GM21825 (cell line): Measurements from ENCODE around the gene MGMT.
A peak's percentile ranks its signal among the peaks of the same experiment; 100 is the strongest.

Source experiments
- ATAC-seq: cut with Tn5 transposase; IDR thresholded peaks from one replicate; pipeline ENCODE4 v1.9.1; 2021; ENCODE audit warnings: mild to moderate bottlenecking, moderate library complexity; ENCODE audit not compliant: unreplicated experiment

MGMT gene

DNA sequence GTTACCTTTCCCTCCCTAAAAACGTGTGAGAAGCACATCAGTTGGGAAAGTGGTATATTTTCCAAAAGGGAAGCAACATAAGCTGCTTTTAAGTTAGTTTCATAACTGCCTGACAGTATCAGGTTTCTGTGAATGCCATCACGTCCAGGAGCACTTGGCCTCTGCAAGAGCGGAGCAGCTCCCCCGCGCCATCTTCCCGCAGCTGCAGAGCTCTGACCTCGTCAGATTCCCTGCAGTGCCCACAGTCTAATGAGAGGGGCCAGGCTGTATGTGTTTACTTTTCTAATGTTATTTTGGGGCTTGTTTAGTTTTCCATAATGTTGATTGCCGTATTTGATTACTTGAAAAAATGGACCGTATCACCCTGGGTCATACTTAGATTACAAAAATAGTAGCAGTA, 74.2 kb downstream of the MGMT start:
- ATAC-seq = no peak

DNA sequence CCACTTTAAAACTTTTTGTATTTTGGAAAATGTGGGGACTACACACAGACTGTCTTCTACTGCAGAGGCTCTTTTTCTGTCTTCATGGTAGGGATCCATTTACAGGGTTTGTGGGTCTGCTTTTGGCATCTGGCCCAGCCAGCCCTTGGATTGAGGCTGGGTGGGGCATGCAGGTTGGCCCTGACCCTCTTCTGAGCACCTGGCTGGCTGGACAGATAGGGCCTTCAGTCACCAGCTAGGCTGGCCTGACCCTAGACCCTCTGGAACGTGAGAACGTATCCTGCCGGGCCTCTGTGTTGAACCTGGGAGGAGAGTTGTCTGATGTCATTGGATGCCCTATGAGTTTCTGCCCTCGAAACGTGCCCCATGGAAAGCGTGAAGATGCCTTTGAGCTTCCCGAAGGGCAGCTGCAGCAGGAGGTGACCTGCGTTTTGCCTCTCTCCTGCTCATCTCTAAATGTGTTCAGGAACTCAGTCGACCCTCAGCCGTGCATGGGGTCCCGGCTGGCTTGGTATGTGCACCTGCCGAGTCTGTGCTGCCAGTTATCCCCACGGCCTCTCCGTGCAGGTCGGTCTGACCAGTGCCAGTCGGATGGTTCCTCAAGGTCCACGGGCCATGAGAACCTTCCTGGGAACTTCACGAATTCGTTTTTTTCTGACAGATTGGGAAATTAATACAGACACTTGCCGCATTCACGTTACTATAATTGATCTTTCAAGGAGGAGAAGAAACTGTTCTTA, 74.9 kb downstream of the MGMT start:
- no peak for ATAC-seq

DNA sequence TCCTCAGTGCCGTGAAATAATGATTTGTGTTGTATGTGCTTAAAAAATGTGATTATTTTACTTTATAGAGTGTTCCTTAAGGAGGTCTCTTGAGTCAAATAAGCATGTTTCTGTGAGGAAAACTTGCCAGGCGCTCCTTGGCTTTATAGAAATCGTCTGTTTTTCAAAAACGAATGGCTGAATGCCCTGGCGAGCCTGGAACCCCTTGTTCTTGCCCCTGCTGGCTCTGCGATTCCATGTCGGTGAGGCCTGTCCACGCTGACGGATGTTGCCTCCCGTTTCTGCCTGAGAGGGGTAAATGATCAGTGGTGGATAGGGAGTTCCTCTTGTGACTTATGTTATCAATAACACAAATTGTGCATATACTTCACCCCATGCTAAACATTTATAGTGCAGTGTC, 75.5 kb downstream of the MGMT start:
- ATAC-seq = no peak

DNA sequence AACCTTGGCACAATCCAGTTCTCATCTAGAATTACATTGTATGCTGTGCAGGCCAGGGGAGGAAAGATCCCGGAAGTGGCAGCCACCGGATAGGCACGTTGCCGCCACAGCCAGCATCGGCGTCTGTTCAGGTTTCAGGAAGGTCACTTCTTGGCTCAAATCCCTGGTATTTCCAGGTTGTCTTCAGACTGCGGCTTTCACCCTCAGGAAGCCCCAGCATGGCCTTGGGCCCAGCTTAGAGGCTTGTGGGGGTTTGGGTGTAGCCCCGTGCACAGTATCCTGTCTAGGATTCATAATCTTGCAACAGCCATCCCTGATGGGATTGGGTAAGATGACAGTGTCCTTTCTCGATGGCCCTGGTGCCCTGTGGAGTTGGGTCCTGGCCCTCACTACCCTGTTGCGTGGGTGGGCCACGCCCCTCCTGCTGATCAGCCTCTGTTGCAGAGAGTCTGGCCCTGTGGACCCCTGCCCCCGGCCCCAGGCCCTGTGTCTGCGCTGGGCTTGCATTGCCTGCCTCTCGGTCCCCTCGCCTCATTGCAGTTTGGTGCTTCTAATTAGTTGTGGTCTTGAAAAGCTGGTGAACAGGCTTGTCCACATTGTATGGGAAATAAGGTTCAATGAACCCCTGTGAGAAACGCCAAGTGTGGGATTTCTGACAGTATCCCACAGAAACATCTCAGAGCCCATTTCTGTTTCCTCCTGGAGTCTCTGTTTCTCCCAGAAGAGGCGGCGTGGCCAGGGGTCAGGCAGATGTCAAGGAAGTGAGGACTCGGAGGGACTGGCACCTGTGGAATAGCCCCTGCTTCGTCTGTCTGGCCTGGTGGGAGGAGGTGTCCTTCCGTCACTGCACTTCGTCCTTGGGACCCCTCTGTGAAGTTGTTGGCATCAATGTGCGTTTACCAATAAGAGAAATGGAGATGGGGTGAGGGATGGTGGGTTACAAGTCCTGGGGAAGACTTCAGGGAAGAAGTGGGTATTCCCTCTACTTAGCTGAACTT, 77.5 kb downstream of the MGMT start:
- no peak for ATAC-seq

DNA sequence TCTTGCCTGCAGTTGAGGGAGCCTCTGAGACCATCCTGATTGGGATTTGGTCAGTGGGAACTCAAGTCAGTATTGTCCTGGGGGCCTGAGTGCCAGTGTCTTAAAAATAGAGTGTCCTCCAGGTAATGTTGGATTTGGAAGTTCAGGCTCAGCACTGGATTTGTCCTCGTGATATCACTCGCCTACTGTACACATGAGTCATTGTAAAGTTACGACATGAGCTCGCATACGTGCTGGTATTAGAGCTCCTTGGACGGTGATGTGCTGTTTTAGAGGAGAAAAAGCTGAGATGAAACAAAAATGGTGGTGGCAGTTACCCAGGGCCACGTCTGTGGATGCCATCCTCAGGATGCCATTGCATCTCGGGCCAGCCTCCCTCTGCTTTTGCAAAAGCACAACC, 78.2 kb downstream of the MGMT start:
- no peak for ATAC-seq

DNA sequence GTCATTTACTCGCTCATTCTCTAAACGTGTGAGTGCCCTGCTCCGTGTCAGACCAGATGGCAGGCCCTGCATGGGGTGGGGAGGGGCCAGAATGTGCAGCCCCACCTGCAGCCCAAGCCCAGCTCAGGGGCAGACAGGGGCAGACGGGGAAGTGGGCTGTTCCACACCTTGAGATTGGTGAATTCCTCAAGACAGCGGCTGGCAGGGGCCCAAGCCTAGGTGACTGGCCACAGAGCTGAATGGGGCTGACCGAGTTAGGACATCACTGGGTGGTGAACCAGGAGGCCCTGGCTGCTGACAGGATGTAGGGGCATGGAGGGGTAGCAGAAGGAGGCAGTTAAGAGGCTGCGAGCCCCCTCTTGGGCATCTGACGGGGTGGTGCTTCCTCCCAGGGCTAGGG, 79.1 kb downstream of the MGMT start:
- no peak for ATAC-seq

DNA sequence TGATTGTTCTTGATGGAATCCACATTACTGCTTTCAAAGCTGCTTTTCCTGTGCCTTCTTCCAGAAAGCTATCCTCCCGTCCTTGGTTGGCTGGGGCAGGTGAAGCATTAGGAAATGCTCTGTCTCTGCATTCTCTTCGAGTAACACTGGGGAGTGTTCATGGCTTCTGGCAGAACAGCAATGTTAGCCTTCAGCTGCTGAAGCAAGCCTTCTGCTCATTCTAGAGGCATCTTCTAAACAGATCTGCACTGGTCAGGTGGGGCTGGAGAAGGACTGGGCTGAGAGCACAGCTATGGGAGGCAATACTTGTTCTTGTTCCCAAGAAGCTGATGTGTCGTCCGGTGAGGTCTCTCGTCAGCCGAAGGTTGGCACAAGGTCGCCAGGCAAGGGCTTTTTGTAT, 80.6 kb downstream of the MGMT start:
- ATAC-seq = no peak

DNA sequence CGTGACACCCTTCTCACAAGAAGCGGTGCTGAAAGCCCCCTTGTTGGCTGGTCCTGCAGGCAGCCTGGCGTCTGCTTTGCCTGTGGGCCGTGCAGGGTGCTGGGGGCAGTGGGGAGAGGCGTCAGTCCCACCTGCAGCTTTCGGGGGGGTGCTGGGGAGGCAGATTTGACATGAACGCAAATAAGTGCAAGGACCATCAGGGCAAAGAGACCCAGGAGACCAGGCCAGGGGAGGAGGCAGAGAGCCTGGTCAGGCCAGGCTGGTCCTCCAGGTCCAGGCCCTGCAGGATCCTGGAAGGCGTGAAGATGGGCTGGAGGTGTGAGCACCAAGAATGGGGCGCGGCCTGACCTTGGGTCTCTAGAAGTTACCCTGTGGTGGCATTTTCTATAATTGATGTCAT, 81.6 kb downstream of the MGMT start:
- ATAC-seq = no peak

DNA sequence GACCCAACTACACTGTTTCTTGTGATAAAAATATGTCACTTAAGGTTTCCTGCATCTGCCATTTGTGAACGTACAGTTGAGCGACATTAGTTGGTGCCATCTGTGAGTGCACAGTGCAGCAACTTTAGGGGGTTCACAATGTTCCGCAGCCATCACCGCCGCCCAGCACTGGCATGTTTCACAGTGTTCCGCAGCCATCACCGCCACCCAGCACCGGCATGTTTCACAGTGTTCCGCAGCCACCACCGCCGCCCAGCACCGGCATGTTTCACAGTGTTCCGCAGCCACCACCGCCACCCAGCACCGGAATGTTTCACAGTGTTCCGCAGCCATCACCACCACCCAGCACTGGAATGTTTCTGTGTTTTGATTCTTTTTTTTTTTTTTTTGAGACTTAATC, 83.0 kb downstream of the MGMT start:
- ATAC-seq = no peak

DNA sequence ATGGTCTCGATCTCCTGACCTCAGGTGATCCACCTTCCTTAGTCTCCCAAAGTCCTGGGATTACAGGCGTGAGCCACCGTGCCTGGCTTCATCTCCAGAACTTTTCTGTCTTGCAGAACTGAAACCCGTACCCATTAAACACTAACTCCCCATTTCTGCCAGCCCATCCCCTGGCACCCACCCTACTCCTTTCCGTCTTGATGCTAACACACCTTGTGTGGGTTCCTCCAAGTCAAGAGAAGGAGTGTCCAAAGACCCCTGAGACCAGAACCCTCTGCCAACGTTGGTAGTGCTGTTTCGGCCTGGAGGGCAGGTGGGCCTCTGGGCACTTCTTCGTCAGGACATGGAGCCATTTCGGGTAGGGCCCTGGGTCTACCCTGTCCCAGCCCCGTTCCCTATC, 83.6 kb downstream of the MGMT start:
- ATAC-seq = no peak

DNA sequence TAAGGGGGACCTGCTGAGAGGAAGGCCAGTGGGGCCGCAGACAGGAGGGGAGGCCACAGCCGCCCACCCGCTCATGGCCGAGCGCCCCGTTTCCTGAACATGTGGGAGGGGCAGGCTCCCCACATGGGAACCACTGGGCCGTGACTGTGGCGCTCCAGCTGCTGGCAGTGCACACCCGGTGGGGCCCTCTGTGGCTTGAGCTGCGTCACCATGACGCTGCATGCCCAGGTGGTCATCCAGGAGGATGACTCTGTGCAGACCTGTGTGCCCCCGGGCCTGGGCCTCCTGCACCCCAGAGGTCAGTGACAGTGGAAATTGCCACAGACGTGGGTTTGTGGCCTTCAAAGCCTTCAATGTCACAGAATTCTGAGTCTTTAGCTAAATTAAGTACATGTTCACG, 85.1 kb downstream of the MGMT start:
- peak; percentile 66 for ATAC-seq

DNA sequence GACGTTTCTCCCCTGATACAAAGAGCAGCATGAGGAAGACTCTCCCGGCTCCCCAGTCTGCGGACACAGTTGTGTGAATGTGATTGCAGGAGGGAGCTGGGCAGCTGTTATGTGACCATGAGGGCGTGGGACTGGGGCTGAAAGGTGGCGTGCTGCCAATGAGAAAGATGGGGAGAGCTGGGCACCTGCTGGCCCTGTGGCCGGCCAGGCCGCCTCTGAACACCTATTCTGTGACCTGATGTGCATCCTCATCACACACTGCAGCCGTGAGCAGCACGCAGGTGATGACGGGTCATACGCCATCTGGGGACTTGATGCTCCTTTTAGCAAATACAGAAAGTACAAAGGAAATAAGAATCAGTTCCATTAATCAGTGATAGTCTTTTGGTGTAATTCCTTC, 86.9 kb downstream of the MGMT start:
- ATAC-seq = no peak

DNA sequence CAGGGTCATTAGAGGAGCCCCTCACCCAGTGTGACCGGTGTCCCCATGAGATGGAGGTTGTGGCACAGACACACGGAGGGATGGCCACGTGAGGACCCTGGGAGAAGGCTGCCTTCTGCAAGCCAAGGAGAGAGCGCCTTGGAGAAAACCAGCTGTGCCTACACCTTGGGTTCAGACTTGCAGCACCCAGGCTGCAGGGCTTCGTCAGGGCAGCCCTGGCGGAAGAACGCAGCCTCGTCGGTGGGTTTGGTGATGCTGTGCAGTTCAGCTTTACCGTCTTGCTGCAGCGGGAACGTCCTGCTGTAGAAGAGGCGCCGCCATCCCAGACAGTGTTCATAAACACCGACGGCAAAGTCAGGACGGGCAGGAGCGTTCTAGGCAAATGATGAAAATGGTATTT, 89.3 kb downstream of the MGMT start:
- no peak for ATAC-seq

DNA sequence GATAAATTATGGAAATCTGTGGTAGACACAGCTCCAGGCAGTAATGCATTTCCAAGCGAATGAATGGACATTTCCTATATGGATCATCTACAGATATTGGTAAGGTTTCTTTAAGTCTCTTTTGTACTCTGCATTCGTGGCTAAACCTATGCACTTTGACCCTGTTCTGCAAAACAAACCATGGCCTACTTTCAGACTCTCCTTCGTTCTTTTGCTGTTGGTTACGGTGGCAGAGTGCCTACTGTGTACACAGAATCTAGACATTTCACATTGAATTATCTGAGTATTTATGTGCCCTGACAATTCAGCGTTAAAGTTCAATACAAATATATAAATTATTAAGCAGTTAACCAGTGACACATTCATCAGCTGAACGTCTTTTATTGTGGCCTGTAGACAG, 93.3 kb downstream of the MGMT start:
- no peak for ATAC-seq

DNA sequence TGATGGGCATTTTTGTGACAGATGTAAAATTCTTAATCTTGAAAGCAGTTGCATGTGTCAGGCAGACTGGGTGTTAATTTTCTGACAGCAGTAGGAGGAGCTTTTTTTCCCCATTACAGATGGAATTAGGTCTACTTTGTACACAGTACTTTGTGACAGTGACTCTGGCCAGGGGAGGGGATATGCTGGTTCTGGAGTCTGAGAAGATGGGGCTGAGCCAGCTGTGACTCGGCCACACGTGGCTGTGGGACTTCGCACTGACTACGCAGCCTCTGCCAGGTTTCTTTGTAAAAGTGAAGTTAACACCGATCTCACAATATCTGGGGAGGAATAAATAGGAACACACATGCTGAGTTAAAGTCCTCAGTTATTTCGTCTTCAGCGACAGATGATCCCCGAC, 95.4 kb downstream of the MGMT start:
- ATAC-seq = no peak

DNA sequence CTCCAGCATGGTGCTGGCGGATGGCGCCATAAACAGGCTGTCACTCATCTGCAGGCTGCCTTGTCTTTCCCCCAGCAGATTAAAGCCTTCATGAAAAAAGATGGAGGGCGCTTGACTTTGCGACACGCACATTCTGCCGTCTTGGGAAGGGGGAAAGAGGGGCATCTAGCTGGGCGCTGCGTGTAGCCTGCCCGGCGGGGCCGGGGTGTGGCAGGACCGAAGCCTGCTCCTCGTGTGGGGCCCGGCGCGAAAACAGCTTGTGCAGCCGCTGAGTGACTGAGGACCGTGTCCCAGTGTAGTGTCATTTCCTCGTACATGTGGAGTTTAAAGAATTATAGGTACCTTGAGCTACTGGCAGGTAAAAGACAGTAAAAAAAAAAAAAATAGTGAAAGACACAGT, 97.9 kb downstream of the MGMT start:
- ATAC-seq = no peak

DNA sequence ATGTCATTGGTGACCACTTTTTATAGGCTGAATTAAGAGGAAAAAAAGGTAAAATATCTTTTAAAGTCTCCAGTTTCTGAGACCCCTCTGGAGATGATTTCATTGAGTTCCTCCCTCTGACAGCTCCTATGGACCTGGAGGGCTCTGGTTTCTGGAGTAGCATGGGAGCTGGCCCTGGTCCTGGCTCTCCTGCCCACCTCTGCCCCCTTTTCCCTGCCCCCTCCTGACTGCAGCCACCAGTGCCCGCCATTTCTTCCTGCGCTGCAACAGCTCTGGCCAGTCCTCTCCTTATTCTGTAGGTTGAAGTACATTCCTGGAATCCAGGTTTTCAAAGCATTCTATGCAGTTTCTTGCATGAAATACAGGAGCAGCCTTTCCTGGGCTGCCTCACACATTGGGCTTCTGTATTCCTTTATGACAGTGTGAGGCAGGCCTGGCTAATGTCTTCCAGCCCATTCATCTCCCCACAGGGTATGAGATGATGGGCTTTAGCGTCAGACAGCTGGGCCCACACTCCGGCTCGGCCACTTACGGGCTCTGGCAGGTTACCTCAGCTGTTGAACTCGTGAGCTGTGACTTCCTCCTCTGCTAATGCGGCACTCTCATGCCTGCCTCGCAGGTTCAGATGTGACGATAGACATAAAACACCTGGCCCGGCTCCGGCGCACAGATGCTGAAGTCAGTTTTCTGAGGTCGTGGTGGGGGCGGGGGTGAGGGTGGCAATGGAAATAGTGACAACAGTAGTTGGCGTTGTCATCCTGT, 101.7 kb downstream of the MGMT start:
- ATAC-seq = no peak

DNA sequence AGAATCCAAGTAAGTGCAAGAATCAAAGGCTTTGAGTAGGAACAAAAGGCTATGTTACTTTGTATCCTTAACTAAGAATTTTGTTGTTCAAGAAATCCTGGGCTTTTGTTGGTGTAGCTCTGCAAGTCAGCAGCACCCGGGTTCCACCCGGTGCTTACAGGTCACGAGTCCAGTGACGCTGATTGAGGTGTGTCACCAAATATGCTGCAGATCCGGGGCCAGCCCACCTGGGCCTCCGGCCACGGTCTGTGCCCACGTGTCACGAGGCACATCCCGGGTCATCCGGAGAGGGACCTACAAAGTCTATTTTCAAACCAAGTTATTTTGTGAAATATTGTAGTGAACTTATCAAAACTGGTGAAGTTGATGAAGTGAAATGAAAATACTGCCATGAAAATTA, 103.1 kb downstream of the MGMT start:
- ATAC-seq = no peak

DNA sequence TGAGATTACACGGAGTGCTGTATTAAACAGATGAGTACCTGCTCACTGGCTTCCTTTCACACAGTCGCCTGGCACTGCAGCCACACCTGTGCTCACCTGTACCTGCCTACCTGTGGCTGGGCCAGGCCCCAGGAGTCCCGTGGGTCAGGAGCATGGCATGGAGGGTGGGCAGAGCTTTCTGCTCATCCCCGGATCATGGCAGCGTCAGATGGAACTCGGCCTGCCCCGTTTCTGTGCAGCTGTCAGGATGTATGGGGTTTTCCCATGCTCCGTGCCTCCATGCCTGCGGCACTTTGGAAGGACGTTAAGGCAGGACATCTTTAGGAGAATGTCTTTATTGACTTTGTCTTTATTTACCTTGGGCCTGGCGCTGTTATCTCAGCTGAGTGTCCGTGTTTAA, 112.2 kb downstream of the MGMT start:
- ATAC-seq = no peak

DNA sequence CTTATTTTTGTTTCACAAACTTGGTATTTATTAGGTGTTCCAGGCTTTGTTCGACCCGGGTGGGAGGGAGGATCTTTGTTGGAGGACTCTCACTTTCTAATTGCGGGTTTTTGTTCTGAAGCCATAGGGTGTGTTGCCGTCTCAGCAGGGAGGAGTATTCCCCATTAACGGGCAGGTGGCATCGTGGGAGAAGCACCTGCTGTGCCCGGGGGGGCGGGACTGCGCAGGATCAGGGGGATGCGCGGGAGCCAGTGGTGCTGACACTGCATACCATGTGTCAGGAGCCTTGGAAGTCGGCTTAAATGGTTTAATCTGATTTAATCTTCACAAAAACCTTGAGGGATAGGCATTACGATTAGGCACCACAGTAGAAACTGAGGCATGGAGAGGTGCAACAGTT, 113.0 kb downstream of the MGMT start:
- ATAC-seq = no peak

DNA sequence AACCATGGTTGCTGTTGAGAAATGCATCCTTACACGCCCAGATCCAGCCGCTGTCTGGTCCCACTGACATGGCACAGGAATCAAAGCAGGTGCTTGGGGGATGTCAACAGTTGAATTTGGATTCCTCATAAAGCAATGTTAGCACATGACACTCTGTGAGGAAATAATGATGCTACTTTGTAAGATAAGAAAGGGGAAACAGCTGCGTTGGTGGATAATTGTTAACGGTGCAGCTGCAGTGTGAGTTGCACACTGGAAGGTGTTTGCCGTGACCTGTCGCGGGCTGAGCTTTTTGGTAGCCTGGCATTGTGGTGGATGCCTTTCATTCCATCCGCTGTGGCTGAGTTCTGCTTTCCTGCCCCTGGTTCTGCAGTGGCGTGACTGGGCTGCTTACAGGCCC, 113.9 kb downstream of the MGMT start:
- no peak for ATAC-seq
